Testis (tissue), 2 donors: ENCODE results near the gene RPS6KA5.

Experiments
- POLR2A ChIP-seq: fragments of 450-650 bp; IDR thresholded peaks from one replicate; pipeline ENCODE4 v1.6.1; 2017; ENCODE audit warnings: antibody characterized with exemption, mild to moderate bottlenecking, moderate library complexity
- TF ChIP-seq, protein P1 (sequence below), 3 experiments: fragments of 450-650 bp in 2 of 3; fragments of 200-600 bp in 1 of 3; sonication (generic) in 1 of 3; IDR thresholded peaks; one replicate each; pipeline ENCODE4 v1.5.1; 2016 to 2019; ENCODE audit warnings: antibody characterized with exemption in 3 of 3, mild to moderate bottlenecking in 2 of 3, moderate library complexity in 1 of 3

GRCh38 chr14:91108941-91109611 is 48.6 kb upstream of the RPS6KA5 start:
- TF ChIP-seq, protein P1, sequence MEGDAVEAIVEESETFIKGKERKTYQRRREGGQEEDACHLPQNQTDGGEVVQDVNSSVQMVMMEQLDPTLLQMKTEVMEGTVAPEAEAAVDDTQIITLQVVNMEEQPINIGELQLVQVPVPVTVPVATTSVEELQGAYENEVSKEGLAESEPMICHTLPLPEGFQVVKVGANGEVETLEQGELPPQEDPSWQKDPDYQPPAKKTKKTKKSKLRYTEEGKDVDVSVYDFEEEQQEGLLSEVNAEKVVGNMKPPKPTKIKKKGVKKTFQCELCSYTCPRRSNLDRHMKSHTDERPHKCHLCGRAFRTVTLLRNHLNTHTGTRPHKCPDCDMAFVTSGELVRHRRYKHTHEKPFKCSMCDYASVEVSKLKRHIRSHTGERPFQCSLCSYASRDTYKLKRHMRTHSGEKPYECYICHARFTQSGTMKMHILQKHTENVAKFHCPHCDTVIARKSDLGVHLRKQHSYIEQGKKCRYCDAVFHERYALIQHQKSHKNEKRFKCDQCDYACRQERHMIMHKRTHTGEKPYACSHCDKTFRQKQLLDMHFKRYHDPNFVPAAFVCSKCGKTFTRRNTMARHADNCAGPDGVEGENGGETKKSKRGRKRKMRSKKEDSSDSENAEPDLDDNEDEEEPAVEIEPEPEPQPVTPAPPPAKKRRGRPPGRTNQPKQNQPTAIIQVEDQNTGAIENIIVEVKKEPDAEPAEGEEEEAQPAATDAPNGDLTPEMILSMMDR (IDR thresholded peaks at IDR 0.05): no peak
- TF ChIP-seq POLR2A: no peak
